HepG2 (cell line): ENCODE results near the gene FMR1. TPM values are rescaled to one million over a fixed set of nuclear protein-coding genes. Genes with fewer than 3 reads are reported as not detected.

ENCODE experiments used
- ELF3 ChIP-seq: IDR thresholded peaks from 2 replicates; pipeline ENCODE4 v1.6.1; 2016; ENCODE audit warnings: missing genetic modification reagents, missing compliant biosample characterization
- EZH2 ChIP-seq: conservative IDR thresholded peaks from 2 replicates; pipeline ENCODE4 v1.6.1; 2012; ENCODE audit warnings: mild to moderate bottlenecking, low read depth, low read length, moderate library complexity
- KMT2B ChIP-seq: IDR thresholded peaks from 2 replicates; pipeline ENCODE4 v1.6.1; 2016; ENCODE audit warnings: missing genetic modification reagents, missing compliant biosample characterization
- NCOA1 ChIP-seq: sonication (generic); formaldehyde crosslinking; IDR thresholded peaks from 2 replicates; pipeline ENCODE4 v1.9.0; 2021; ENCODE audit warnings: missing genetic modification reagents
- PHF5A ChIP-seq: IDR thresholded peaks from one replicate; pipeline ENCODE4 v1.6.1; 2018; ENCODE audit warnings: low read depth, missing genetic modification reagents; ENCODE audit not compliant: unreplicated experiment
- POLR2AphosphoS5 ChIP-seq: IDR thresholded peaks from 2 replicates; pipeline ENCODE4 v1.6.1; 2012; ENCODE audit warnings: low read depth, low read length
- SOX13 ChIP-seq, 3 experiments: fragments of 450-650 bp in 1 of 3; sonication (generic) in 1 of 3; formaldehyde crosslinking in 1 of 3; IDR thresholded peaks in 2 of 3; conservative IDR thresholded peaks in 1 of 3; 2 replicates each; pipeline versions ENCODE4 v1.5.0 to v1.6.1; 2016 to 2020; ENCODE audit warnings: antibody characterized with exemption in 1 of 3, mild to moderate bottlenecking in 1 of 3, missing compliant biosample characterization in 1 of 3, missing genetic modification reagents in 1 of 3, moderate library complexity in 1 of 3
- TAF15 ChIP-seq: fragments of 200-400 bp; formaldehyde crosslinking; IDR thresholded peaks from one replicate; pipeline ENCODE4 v1.6.1; 2018; ENCODE audit warnings: mild to moderate bottlenecking, low read depth, low read length; ENCODE audit not compliant: poor library complexity, severe bottlenecking
- TRIM24 ChIP-seq: sonication (generic); formaldehyde crosslinking; IDR thresholded peaks from 2 replicates; pipeline ENCODE4 v1.8.0; 2022; ENCODE audit warnings: mild to moderate bottlenecking, missing genetic modification reagents
- polyA plus RNA-seq, 8 experiments: library from polyadenylated mRNA; depleted of rRNA in 3 of 8; stranded (reverse) in 7 of 8; unstranded in 1 of 8; fragments of >200 nt; fragmentation: Illumina TruSeq in 4 of 8; extraction: Trizol in 4 of 8; gene quantifications; 2 replicates each; pipeline versions ENCODE4 v1.2.1 to v1.2.3, GENCODE V29; 2011 to 2016; ENCODE audit warnings: low read depth in 4 of 8, missing spikeins in 1 of 8, mixed read lengths in 1 of 8; ENCODE audit not compliant: insufficient read depth in 1 of 8
- total RNA-seq, 5 experiments: library from RNA; depleted of rRNA; stranded (reverse); fragments of >200 nt; fragmentation: Illumina TruSeq; extraction: Trizol; gene quantifications; 2 replicates each; pipeline ENCODE4 v1.2.3, GENCODE V29; 2016; ENCODE audit warnings: low read depth in 1 of 5
- TF ChIP-seq, protein P1 (sequence below): sonication (generic); formaldehyde crosslinking; IDR thresholded peaks from 2 replicates; pipeline ENCODE4 v1.4.0; 2020; ENCODE audit warnings: mild to moderate bottlenecking, missing genetic modification reagents, borderline replicate concordance
- TF ChIP-seq, protein P2 (sequence below): sonication (generic); formaldehyde crosslinking; conservative IDR thresholded peaks from 2 replicates; pipeline ENCODE4 v1.4.0; 2020; ENCODE audit warnings: mild to moderate bottlenecking, missing genetic modification reagents, moderate library complexity
- TF ChIP-seq, protein P3 (sequence below): sonication (generic); formaldehyde crosslinking; IDR thresholded peaks from 2 replicates; pipeline ENCODE4 v1.8.0; 2022; ENCODE audit warnings: missing genetic modification reagents, mild to moderate bottlenecking, moderate library complexity, borderline replicate concordance
- TF ChIP-seq, protein P4 (sequence below): sonication (generic); formaldehyde crosslinking; IDR thresholded peaks from 2 replicates; pipeline ENCODE4 v1.5.0; 2020; ENCODE audit warnings: mild to moderate bottlenecking, missing genetic modification reagents
- TF ChIP-seq, protein P5 (sequence below): IDR thresholded peaks from 2 replicates; pipeline ENCODE4 v1.6.1; 2012; ENCODE audit warnings: low read depth, low read length, improper control_type of control experiment

FMR1 gene
- total and polyA plus RNA-seq, 2 of the 13 experiments (the other 11 are each of a cell fraction or from before 2014, with no cell fraction given) = 27.8 to 49.6 TPM

DNA sequence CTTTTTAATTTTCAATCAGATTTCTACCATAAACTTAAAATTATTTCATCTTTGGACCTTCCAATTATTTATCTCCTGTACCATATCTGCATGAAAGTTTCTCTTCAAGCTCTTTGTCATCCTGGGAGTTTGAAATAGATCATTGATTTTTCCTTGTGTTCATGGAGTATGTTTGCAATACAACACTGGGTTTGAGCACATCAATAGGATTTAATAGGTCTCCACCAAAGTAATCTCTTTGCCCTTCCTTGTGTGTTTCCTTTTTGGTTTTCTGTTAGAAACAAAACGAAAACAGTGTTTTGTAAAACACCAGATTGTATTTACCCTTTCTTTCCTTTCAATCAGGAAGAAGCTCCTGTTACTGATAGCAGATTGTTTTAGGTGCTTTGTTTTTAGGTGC is 11.9 kb downstream of the FMR1 start (continued):
- TF ChIP-seq, protein P1, sequence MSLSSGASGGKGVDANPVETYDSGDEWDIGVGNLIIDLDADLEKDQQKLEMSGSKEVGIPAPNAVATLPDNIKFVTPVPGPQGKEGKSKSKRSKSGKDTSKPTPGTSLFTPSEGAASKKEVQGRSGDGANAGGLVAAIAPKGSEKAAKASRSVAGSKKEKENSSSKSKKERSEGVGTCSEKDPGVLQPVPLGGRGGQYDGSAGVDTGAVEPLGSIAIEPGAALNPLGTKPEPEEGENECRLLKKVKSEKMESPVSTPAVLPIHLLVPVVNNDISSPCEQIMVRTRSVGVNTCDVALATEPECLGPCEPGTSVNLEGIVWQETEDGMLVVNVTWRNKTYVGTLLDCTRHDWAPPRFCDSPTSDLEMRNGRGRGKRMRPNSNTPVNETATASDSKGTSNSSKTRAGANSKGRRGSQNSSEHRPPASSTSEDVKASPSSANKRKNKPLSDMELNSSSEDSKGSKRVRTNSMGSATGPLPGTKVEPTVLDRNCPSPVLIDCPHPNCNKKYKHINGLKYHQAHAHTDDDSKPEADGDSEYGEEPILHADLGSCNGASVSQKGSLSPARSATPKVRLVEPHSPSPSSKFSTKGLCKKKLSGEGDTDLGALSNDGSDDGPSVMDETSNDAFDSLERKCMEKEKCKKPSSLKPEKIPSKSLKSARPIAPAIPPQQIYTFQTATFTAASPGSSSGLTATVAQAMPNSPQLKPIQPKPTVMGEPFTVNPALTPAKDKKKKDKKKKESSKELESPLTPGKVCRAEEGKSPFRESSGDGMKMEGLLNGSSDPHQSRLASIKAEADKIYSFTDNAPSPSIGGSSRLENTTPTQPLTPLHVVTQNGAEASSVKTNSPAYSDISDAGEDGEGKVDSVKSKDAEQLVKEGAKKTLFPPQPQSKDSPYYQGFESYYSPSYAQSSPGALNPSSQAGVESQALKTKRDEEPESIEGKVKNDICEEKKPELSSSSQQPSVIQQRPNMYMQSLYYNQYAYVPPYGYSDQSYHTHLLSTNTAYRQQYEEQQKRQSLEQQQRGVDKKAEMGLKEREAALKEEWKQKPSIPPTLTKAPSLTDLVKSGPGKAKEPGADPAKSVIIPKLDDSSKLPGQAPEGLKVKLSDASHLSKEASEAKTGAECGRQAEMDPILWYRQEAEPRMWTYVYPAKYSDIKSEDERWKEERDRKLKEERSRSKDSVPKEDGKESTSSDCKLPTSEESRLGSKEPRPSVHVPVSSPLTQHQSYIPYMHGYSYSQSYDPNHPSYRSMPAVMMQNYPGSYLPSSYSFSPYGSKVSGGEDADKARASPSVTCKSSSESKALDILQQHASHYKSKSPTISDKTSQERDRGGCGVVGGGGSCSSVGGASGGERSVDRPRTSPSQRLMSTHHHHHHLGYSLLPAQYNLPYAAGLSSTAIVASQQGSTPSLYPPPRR (CRISPR knock-in tag) = peak; percentile 54; the same call in 1 of the 2 replicates
- TF ChIP-seq, protein P2, sequence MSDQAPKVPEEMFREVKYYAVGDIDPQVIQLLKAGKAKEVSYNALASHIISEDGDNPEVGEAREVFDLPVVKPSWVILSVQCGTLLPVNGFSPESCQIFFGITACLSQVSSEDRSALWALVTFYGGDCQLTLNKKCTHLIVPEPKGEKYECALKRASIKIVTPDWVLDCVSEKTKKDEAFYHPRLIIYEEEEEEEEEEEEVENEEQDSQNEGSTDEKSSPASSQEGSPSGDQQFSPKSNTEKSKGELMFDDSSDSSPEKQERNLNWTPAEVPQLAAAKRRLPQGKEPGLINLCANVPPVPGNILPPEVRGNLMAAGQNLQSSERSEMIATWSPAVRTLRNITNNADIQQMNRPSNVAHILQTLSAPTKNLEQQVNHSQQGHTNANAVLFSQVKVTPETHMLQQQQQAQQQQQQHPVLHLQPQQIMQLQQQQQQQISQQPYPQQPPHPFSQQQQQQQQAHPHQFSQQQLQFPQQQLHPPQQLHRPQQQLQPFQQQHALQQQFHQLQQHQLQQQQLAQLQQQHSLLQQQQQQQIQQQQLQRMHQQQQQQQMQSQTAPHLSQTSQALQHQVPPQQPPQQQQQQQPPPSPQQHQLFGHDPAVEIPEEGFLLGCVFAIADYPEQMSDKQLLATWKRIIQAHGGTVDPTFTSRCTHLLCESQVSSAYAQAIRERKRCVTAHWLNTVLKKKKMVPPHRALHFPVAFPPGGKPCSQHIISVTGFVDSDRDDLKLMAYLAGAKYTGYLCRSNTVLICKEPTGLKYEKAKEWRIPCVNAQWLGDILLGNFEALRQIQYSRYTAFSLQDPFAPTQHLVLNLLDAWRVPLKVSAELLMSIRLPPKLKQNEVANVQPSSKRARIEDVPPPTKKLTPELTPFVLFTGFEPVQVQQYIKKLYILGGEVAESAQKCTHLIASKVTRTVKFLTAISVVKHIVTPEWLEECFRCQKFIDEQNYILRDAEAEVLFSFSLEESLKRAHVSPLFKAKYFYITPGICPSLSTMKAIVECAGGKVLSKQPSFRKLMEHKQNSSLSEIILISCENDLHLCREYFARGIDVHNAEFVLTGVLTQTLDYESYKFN = peak; percentile 70
- TF ChIP-seq NCOA1 (no peak), POLR2AphosphoS5 (no peak), PHF5A (CRISPR knock-in tag) (no peak), TAF15 (no peak), SOX13 (IDR thresholded peaks at IDR 0.05) (no peak), SOX13 (CRISPR knock-in tag; conservative IDR thresholded peaks at IDR 0.05 in 1 of 2, IDR thresholded peaks at IDR 0.05 in 1 of 2) (peak in 1 of 2 experiments; percentile 66; a peak in 2 of 4 replicates), EZH2 (no peak), KMT2B (no peak), TRIM24 (CRISPR knock-in tag) (no peak), ELF3 (CRISPR knock-in tag) (peak; percentile 41; the same call in 1 of the 2 replicates)
- TF ChIP-seq, protein P3, sequence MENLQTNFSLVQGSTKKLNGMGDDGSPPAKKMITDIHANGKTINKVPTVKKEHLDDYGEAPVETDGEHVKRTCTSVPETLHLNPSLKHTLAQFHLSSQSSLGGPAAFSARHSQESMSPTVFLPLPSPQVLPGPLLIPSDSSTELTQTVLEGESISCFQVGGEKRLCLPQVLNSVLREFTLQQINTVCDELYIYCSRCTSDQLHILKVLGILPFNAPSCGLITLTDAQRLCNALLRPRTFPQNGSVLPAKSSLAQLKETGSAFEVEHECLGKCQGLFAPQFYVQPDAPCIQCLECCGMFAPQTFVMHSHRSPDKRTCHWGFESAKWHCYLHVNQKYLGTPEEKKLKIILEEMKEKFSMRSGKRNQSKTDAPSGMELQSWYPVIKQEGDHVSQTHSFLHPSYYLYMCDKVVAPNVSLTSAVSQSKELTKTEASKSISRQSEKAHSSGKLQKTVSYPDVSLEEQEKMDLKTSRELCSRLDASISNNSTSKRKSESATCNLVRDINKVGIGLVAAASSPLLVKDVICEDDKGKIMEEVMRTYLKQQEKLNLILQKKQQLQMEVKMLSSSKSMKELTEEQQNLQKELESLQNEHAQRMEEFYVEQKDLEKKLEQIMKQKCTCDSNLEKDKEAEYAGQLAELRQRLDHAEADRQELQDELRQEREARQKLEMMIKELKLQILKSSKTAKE = no peak
- TF ChIP-seq, protein P4, sequence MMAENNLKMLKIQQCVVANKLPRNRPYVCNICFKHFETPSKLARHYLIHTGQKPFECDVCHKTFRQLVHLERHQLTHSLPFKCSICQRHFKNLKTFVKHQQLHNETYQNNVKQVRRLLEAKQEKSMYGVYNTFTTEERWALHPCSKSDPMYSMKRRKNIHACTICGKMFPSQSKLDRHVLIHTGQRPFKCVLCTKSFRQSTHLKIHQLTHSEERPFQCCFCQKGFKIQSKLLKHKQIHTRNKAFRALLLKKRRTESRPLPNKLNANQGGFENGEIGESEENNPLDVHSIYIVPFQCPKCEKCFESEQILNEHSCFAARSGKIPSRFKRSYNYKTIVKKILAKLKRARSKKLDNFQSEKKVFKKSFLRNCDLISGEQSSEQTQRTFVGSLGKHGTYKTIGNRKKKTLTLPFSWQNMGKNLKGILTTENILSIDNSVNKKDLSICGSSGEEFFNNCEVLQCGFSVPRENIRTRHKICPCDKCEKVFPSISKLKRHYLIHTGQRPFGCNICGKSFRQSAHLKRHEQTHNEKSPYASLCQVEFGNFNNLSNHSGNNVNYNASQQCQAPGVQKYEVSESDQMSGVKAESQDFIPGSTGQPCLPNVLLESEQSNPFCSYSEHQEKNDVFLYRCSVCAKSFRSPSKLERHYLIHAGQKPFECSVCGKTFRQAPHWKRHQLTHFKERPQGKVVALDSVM (CRISPR knock-in tag) = no peak
- TF ChIP-seq, protein P5, sequence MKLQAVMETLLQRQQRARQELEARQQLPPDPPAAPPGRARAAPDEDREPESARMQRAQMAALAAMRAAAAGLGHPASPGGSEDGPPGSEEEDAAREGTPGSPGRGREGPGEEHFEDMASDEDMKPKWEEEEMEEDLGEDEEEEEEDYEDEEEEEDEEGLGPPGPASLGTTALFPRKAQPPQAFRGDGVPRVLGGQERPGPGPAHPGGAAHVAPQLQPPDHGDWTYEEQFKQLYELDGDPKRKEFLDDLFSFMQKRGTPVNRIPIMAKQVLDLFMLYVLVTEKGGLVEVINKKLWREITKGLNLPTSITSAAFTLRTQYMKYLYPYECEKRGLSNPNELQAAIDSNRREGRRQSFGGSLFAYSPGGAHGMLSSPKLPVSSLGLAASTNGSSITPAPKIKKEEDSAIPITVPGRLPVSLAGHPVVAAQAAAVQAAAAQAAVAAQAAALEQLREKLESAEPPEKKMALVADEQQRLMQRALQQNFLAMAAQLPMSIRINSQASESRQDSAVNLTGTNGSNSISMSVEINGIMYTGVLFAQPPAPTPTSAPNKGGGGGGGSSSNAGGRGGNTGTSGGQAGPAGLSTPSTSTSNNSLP = peak; percentile 42; the same call in 1 of the 2 replicates
